DMS53 (cell line): ENCODE measurements around the gene DLGAP1.

ENCODE experiments used
- DNase-seq: peaks from one replicate; lab custom pipeline; 2025; lab: John Stamatoyannopoulos, UW

DLGAP1 gene

DNA sequence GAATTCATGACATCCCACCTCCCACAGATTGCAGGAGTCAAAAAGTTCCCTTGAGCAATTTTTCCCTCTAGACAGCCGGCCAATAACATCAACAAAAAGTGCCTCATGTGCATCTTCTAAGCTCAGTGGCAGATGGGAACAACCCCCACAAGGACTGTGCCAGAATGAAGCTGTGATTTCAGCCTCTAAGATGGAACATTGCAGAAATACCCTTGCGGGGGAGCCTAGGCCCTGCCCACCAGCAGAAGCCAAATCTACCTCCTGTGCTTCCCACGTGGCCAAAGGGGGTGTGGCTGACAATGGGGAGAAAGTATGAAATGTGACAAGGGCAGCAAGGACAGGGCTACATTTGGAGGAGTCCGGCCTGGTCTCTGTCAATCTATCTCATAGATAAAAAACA lies 522.8 kb downstream of the DLGAP1 start:
- no peak for DNase-seq

DNA sequence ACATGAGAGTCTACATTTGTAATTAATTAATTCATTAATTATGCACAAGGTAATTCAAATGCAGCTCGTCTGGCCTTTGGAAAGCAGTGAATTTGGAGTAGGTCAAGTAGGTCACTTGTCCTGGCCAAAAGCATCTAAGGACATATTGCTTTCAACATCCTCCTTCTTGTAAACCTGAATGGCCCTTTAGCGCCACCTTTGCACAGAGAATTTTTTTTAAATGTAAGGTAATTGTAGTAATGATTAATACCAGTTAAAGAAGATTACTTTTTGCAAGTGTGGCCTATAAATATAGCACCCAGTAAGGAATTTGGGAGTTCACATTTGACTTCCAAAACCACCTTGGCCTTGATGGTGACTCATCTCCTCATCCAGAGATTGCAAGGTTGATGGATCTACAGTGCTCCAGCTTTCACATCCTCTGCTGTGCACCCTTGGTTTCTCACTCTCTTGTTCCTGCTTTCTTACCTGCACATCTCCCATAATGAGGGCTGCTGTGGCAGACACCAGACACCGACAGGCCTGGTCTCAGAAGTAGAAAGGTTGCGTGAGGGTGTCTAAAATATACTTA lies 523.5 kb downstream of the DLGAP1 start:
- DNase-seq, result peak; percentile 33

DNA sequence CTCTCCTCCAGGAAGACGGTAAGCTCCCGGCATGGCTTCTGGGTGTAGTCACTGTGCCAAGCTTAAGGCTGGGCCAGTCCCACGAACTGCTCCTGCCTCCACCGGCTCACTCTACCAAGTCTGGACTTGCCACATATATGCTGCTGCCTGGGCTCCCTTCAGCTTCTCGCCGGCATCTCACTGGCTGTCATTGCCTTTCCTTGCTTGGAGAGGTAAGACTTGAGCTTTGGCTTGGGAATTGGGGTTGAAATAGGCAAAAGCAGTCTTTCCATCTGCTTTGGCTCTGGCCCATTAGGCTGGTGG lies 524.1 kb downstream of the DLGAP1 start:
- no peak for DNase-seq

GRCh38 chr18:3930126-3931012 lies 524.7 kb downstream of the DLGAP1 start:
- DNase-seq, result no peak

DNA sequence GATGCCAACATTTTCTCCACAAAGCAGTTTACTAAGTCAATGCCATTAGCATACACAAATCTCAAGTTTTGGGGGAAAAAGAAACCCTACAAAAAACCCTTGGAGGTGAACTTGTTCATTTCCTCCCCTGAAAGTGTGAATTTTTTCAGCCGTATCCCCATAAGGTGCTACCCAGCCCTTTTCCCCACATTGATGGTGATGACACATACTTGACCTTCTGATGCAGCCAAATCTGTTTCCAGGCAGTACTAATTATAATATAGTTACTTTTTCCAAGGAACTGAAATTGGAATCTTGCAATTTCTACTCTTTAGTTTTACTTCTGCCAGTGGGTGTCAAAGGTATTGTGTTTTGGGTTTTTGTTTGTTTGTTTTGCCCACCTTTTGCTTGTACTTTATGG lies 530.7 kb downstream of the DLGAP1 start:
- DNase-seq, result no peak

DNA sequence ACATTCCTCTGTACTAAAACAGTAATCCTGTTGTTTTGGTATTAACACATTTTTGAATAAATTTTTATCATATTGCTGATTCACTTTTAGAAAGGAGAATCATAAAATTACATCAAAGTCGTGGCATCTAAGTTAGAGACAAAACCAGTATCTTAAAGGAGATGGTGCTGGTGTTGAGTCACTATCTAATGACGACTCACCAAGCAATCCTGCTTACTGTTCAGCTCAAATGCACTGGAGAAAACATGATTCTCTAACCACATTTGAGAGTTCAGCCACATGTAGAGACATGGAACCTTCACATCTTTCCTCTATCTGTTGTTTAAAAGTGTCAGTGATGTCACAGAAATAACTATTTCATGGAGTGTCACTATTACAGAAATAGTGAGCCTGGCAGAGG lies 531.4 kb downstream of the DLGAP1 start:
- DNase-seq, result no peak

DNA sequence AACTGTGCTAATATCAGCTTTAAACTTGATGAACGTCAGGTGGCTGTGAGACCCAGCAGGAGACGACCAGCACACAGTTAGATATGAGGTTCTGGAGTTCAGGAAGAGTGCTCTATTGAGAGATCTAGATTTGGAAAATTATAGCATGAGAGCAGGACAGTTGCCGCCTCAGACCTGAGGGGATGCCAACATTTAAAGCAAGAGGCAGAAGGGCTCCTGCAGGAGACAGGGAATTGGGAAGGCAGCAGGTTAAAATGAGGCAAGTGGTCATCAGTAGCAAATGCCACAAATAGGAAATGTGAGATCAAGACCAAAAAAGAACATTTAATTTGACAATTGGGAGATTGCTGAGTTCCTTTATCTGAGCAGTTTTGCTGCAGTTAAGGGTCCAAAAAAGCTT lies 533.3 kb downstream of the DLGAP1 start:
- no peak for DNase-seq

- no peak for DNase-seq
Observed at GRCh38 chr18:3920832-3921231, 534.3 kb downstream of the DLGAP1 start.

DNA sequence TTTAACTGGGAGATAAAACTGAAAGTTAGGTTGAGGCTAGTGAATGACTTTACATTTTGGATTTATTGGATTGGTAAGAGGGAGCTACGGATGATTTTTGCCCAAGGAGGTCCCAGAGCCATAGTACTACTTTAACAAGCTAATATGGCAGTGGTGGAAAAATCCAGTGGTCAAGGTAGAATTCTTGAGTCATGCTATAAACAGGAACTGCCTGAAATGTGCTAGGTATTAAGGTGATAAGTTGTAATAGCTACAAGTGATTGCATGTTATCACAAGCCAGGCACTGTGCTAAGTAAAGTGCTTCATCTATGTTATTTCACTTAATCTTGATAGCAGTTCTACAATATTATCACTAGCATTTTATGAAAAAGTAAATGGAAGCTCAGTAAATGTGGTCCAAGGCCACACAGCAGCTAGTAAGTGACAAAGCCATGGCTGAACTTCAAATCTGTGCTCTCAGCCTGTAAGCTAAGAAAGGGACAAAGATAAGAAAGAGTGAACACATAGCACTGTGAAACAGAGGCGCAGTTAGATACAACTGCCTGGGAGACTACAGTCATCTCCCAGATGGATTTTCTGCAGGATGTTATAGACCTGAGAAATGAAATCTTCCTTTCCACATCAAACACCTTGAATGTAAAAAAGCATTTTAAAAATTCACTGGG lies 535.6 kb downstream of the DLGAP1 start:
- DNase-seq, result no peak

GRCh38 chr18:3916082-3916481 lies 539.0 kb downstream of the DLGAP1 start:
- no peak for DNase-seq

DNA sequence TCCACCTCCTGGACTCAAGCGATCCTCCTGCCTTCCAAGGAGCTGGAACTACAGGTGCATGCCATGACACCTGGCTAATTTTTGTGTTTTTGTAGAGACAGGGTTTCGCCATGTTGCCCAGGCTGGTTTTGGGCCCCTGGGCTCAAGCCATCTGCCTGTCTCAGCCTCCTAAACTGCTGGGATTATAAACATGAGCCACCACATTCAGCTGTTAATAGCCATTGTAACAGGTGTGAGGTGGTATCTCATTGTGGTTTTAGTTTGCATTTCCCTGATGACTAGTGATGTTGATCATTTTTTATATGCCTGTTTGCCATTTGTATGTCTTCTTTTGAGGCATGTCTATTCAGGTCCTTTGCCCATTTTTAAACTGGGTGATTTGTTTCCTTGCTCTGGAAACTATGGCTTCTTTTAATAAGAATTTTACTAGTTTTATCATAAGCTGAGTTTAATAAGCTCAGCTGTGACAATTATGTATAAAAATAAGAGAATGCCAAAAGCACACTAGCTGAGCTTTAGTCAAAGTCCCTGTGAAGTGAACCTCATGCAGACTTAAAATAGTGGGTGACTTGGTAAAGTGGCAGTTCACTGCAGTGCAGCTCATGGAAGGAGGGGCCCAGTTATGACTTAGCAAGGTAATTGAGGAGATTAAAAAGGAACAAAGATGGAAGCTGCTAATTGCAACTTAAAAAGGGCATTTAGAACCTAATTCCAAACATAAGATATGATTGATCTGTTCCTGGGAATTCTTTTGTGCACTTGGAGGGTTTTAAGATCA lies 540.1 kb downstream of the DLGAP1 start:
- no peak for DNase-seq

DNA sequence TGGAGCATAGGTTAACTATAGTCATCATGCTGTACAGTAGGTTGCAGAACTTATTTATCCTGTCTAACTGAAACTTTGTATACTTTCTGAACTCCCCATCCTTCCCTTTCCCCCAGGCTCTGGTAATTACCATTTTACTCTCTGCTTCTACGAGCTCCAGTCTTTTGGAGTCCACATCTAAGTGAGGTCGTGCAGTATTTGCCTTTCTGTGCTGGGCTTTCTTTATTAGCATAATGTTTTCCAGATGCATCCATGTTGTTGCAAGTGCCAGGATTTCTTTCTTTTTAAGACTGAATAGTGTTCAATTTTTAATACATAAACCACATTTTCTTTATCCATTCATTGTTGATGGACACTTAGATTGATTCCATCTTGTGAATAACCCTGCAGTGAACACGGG lies 541.0 kb downstream of the DLGAP1 start:
- no peak for DNase-seq

DNA sequence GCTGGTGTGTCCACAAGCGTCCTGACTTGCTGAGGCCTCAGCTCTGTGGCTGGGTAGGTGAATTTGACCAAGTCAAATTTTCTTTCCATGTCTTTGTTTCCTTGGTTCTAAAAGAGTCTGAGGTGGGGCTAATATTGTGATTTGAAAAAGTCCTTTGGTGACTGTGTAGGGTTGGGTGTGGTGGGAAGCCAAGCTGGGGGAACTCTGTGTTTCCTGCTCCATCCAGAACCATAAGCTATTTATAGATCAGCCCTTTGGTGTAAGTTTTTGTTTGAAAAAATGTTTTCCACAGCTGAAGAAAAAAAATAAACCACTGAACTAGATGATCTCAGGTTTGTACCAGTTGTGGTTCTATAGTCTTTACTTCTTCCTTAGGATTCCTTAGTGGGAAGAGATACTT lies 542.4 kb downstream of the DLGAP1 start:
- DNase-seq, result no peak

GRCh38 chr18:3911413-3911812 lies 543.7 kb downstream of the DLGAP1 start:
- no peak for DNase-seq

GRCh38 chr18:3910512-3910911 lies 544.6 kb downstream of the DLGAP1 start:
- DNase-seq, result no peak

DNA sequence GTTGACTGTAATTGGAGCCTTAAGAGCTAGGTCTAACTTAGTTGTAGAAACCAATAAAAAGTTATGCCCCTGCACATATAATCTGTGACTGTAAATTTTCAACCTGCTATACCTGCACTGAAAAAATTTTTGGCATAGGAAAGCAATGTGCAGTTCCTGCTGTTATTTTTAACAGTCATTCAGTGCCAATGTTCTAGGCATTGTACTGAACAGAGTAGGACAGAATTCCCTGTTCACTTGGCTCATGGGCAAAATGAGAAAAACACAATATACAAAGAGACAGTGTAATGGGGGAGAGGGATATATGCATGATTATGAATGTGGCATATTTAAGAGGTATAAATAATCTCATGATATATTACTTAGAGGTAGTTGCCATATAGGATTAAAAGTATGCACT lies 547.2 kb downstream of the DLGAP1 start:
- DNase-seq, result no peak

GRCh38 chr18:3906116-3906750 lies 548.9 kb downstream of the DLGAP1 start:
- peak; percentile 57 for DNase-seq

GRCh38 chr18:3903337-3903736 lies 551.8 kb downstream of the DLGAP1 start:
- no peak for DNase-seq

DNA sequence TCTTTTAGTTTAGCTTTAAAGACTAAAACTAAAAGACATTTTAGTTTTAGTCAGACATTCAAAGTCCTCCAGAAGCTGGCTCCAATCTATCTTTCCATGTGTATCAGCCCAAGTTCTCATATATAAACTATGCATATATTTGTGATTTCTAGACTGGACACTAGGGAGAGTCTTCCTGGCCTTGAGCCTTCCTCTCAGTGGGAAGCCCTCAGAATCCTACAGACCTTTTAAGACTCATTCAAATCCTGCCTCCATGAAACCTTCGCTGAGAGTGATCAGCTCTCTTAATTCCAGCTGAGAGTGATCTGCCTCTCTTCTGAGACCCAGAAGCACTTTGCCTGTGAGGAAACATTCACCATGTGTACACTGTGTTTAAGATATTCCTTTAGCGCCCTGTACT lies 552.4 kb downstream of the DLGAP1 start:
- DNase-seq, result no peak

- DNase-seq, result no peak
Observed at GRCh38 chr18:3901811-3902210, 553.3 kb downstream of the DLGAP1 start.

GRCh38 chr18:3901042-3901441 lies 554.1 kb downstream of the DLGAP1 start:
- no peak for DNase-seq

DNA sequence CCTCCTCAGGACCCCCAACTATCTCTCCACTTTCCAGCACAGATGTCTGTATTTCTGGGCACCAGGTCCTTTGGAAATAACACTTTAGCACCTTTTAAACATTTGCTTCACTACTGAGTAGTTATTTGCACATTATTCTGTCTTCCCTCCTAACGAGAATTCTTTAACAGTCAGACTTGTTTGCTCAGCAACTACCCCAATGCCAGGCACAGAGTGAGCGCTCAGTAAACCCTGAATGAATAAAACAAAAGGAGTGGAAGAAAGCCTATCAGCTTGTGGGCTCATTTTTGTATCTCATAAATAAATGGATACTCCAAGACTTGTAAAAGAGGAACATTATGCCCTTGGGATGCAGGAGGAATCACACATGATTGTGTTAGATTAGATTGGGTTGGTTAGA lies 554.8 kb downstream of the DLGAP1 start:
- DNase-seq, result no peak
